PC-9 (cell line): Measurements from ENCODE around the gene GOLT1A.

Source experiments
- EZH2 ChIP-seq: fragments of 200-600 bp; sonication (generic); IDR thresholded peaks from 2 replicates; pipeline ENCODE4 v1.8.0; 2017; ENCODE audit warnings: antibody characterized with exemption, low read depth
- TF ChIP-seq, protein P1 (sequence below): fragments of 200-600 bp; sonication (generic); conservative IDR thresholded peaks from 2 replicates; pipeline ENCODE4 v1.6.1; 2017; ENCODE audit warnings: mixed run types, antibody characterized with exemption, mild to moderate bottlenecking, moderate library complexity

DNA sequence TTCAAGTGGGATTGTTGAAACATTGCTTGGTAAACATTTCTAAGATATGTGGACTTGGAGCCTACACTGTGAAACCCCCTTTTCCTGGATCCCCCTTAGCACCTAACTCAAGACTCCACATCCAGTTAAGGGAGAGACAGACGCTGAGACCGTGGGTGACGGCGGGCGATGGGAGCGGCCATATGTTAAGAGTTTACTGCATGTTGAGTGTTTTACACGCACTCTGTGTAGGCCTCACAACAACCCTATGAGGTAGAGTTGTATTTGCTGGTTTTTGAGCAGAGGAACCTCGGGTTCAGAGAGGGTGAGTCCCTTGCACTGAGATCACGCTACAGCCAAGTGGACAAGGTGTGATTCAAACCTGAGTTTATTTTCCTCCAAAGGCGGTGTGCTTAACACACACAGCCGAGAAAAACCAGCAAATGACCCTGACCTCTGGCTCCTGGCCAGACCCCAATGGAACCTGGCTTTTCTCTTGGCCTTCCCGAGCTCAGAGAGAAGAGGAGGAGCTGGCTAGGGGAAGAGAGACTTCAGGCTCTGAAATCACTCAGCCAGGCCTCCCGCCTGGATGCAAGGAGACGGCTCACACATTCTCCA is 46.9 kb upstream of the GOLT1A start:
- TF ChIP-seq, protein P1, sequence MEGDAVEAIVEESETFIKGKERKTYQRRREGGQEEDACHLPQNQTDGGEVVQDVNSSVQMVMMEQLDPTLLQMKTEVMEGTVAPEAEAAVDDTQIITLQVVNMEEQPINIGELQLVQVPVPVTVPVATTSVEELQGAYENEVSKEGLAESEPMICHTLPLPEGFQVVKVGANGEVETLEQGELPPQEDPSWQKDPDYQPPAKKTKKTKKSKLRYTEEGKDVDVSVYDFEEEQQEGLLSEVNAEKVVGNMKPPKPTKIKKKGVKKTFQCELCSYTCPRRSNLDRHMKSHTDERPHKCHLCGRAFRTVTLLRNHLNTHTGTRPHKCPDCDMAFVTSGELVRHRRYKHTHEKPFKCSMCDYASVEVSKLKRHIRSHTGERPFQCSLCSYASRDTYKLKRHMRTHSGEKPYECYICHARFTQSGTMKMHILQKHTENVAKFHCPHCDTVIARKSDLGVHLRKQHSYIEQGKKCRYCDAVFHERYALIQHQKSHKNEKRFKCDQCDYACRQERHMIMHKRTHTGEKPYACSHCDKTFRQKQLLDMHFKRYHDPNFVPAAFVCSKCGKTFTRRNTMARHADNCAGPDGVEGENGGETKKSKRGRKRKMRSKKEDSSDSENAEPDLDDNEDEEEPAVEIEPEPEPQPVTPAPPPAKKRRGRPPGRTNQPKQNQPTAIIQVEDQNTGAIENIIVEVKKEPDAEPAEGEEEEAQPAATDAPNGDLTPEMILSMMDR: no peak
- no peak for TF ChIP-seq EZH2
